ENCODE data around the gene CCDC71.

DNA sequence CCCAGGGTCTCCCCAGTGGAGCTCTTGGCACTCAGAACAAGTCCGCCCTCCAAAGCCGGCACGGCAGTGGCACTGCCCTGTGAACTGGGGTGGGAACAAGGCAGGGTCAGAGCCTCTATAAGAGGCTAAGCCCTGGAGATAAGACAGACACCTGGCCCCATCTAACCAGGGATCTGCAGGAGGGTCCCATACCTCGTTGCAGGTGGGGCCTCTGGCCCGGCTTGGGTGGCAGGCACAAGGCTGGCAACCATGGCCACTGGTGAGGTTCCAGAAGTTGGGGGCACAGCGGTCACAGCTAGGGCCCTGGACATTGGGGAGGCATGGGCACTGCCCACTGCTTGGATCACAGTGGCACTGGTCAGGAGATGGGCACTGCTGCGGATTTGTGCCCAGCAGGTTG is 41.9 kb downstream of the CCDC71 start:
- TF ChIP-seq, protein P1, sequence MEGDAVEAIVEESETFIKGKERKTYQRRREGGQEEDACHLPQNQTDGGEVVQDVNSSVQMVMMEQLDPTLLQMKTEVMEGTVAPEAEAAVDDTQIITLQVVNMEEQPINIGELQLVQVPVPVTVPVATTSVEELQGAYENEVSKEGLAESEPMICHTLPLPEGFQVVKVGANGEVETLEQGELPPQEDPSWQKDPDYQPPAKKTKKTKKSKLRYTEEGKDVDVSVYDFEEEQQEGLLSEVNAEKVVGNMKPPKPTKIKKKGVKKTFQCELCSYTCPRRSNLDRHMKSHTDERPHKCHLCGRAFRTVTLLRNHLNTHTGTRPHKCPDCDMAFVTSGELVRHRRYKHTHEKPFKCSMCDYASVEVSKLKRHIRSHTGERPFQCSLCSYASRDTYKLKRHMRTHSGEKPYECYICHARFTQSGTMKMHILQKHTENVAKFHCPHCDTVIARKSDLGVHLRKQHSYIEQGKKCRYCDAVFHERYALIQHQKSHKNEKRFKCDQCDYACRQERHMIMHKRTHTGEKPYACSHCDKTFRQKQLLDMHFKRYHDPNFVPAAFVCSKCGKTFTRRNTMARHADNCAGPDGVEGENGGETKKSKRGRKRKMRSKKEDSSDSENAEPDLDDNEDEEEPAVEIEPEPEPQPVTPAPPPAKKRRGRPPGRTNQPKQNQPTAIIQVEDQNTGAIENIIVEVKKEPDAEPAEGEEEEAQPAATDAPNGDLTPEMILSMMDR (IDR thresholded peaks at IDR 0.05), result no peak
- no peak for TF ChIP-seq ZFX (IDR thresholded peaks at IDR 0.05; ENCODE audit: borderline replicate concordance)

All from 22Rv1 (cell line).